H54 (cell line): ENCODE results near the gene GAREM2.

Source experiments
- DNase-seq: peaks from one replicate; pipeline ENCODE4 v3.0.0; 2011; ENCODE audit warnings: low spot score, mixed read lengths; ENCODE audit not compliant: insufficient read length
- FAIRE-seq: peaks from 3 replicates; lab custom pipeline; 2011; peaks lifted over from hg19 to GRCh38; lab: Jason Lieb, UNC
- POLR2A ChIP-seq: IDR thresholded peaks from 2 replicates; pipeline ENCODE4 v1.6.1; 2011; ENCODE audit warnings: low read depth, mild to moderate bottlenecking, low read length

GAREM2 gene

DNA sequence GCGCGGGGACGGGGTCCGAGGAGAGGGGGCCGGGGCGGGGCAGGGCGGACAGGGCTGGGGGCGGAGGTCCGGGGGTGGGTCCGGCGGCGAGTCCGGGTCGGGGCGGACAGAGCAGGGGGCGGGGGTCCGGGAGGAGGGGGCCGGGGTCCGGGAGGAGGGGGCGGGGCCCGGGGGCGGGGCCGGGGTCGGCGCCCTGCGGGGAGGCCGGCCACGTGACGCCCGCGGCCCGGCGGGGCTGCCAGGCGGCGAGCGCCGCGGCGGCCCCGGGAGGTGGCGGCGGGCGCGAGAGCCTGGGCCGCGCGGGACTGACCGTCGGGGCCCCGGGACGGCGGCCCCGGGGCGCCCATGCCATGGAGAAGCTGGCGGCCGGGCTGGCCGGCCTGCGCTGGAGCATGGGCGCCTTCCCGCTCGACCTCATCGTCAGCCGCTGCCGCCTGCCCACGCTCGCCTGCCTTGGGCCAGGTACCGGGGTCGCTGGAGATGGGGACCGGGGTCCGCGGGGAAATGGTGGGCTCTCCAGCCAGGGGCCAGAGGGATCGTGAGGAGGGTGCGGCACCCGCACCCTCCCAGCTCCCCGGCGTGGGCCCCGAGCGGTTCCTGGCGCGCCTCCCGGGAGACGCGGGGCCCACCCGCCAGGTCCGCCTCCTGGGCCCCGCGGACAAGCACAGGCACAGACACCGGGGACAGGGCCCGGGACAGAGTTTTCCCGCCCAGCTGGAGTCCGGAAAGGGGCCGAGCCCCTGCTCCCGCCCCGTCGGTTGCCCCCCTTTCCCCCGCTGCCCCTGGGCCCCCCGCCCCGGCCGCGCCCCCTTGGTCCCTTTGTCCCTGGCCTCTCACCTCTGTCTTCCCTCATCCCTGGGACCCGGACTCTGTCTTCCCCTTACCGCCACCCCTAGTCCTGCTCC, at the start of gene GAREM2:
TSS of gene GAREM2 (plus strand) at position 218 of the 905 bp plus-strand sequence. CDS start at position 351, 133 bp downstream.
- DNase-seq = no peak
- FAIRE-seq = no peak
- TF ChIP-seq POLR2A = no peak

- no peak for TF ChIP-seq POLR2A
- DNase-seq (no peak), FAIRE-seq (no peak)
These were observed 49.5 kb upstream of the GAREM2 start for GRCh38 chr2:26123426-26123825.

GRCh38 chr2:26126074-26126473, 46.8 kb upstream of the GAREM2 start:
- no peak for FAIRE-seq

DNA sequence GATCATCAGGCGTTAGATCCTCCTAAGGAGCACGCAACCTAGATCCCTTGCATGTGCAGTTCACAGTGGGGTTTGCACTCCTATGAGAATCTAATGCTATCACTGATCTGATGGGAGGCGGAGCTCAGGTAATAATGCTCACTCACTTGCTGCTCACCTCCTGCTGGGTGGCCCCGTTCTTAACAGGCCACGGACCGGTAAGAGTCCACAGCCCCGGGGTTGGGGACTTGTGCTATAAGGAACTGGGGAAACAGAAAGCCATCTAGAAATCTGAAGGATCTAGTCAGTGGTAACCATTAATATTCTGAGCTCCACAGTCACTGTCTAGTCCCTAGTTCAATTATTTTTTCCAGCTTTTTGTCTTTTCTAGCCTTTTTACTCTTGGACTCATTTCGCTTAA, 44.7 kb upstream of the GAREM2 start:
- no peak for TF ChIP-seq POLR2A
- FAIRE-seq (no peak), DNase-seq (no peak)

More at GRCh38 chr2:26126074-26126473, 46.8 kb upstream of the GAREM2 start:
- no peak for DNase-seq
- TF ChIP-seq POLR2A = no peak

GRCh38 chr2:26130763-26131162, 42.1 kb upstream of the GAREM2 start:
- FAIRE-seq (no peak), DNase-seq (no peak)
- TF ChIP-seq POLR2A = no peak

DNA sequence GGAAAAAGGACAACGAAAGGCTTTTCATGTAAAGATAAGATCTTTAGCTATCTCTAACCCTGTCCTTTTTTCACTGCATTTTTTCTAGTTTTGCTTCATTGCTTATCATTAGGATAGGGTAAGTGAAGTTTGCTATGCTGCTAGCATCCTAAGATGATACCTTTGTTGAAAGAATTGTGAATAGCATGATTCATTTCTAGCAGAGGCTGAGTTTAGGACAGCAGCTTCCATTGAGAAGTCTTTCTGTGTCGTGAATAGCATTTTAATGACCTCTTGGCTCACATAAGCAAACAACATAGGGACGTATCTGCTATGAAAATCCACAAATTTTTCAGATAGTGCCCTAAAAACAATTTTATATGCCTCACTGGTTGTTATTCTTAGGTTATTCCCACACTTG, 36.4 kb upstream of the GAREM2 start:
- FAIRE-seq = peak; percentile 57
- DNase-seq = no peak
- TF ChIP-seq POLR2A = no peak

- FAIRE-seq (no peak), DNase-seq (no peak)
- no peak for TF ChIP-seq POLR2A
These were observed 33.4 kb upstream of the GAREM2 start for GRCh38 chr2:26139269-26140183.

DNA sequence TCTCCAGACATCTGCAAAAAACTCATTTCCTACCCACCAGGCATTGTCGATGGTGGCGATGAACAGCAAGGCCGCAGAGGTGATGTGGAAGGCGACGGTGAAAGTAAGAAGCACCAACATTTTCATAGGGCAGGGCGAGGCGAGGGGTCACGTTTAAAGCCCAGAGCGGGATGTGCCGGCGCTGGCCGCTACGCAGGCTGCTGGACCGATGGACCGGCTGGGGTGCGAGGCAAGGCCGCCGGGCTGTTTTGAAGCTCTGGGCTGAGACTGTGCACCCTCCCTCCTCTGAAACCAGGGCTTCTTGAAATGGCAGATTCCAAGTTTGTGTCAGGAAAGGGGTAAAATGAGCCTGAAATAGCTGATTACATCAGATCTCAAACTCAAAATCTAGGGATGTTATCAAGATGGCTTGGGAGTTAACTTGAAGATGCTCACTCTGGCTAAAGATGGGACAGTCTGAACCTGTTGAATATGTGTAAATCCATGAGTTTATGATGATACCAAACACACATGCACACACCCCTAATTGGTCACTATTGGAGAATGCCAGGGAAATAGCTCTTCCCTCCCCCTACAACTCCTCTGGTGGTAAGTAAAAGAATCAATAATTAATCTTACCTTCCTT, 31.6 kb upstream of the GAREM2 start:
- no peak for TF ChIP-seq POLR2A
- DNase-seq = no peak
- FAIRE-seq = no peak

GRCh38 chr2:26144031-26144430, 28.9 kb upstream of the GAREM2 start:
- DNase-seq (no peak), FAIRE-seq (no peak)
- TF ChIP-seq POLR2A = no peak

DNA sequence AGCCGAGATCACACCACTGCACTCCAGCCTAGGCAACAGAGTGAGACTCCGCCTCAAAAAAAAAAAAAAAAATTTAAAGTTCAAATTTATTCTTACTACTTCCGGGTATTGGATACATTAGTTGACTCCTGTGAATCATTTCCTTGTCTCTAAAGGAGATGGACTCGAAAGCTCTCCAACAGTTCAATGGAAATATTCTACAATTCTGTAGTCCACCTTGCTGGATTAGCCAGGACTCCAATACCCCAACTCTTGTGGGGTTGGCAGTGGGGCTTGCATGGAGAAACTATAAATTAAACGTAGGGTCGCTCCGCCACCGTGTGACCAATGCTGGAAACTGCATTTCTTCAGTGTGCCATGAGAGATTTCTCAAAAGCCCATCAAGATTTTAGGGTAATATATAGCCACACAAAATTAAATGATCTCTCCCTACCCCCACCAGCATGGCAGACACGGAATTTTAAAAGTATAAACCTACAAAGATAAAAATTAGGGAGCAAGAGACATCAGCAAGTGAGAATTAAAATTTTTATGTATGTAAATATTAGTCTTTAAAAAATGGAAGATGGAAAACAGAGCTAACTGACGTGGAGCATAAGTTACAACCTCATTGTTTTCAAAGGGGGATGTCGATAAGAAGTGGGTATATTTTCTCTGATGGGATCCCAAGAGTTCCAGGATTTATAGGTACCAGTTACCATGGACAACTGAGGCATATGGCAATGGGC, 27.8 kb upstream of the GAREM2 start:
- DNase-seq (peak; percentile 25), FAIRE-seq (peak; percentile 75)

DNA sequence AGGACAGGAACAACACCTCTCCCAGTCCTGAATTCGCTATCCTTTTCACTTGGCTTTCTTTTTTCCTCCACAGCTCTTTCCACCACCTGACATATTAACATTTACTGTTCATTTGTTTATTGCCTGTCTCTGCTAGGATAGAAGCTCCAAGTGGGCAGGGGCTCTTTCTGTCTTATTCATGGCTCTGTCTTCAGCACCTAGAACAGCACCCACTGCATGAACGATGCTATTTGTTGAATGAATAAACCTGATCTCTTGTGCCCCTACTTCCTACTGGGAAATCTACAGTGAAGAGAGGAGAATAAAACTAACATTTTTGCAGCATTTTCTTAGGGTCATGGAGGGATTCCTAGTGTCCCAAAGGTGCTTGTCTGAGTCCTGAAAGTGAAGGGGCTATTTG, 24.4 kb upstream of the GAREM2 start:
- no peak for TF ChIP-seq POLR2A
- DNase-seq (no peak), FAIRE-seq (no peak)

More for the DNA sequence above, 27.8 kb upstream of the GAREM2 start:
- no peak for TF ChIP-seq POLR2A

GRCh38 chr2:26150243-26150642, 22.6 kb upstream of the GAREM2 start:
- no peak for FAIRE-seq
- TF ChIP-seq POLR2A = no peak
- DNase-seq = no peak

- no peak for FAIRE-seq
These were observed 15.3 kb upstream of the GAREM2 start for GRCh38 chr2:26157580-26157979.

GRCh38 chr2:26161926-26162325, 11.0 kb upstream of the GAREM2 start:
- TF ChIP-seq POLR2A = no peak
- FAIRE-seq = no peak
- DNase-seq = no peak

More at GRCh38 chr2:26157580-26157979, 15.3 kb upstream of the GAREM2 start:
- no peak for DNase-seq
- no peak for TF ChIP-seq POLR2A
